ENCODE measurements around the gene SLC26A5.
A peak's percentile ranks its signal among the peaks of the same experiment; 100 is the strongest.
"Not testable (repeated sequence)": the region's sequence is repeated elsewhere in the genome, so short reads cannot be mapped to it uniquely, and the experiment has no call there.

SLC26A5 gene

DNA sequence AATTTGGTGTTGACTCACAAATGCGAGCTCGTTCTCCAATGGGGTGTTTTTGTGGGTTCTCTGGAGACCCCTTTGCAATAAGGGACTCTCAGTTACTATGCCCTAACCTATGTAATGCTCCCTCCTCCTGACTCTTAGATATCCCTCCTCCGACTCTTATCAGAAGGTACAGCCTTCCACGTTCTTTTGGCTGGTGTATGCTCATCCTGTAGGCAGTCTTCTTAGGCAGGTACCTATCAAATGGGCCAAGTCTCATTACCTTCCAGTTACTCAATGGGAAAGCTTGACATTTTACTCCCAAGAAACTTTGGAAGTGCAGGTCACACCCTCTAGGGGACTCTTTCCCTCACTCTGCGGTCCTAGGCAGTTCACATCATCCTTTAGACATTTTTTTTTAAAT, 32.6 kb downstream of the SLC26A5 start:
- no peak overlapping the region for H3K4me3 ChIP-seq (ENCODE audit: insufficient read depth, low read length, poor library complexity, severe bottlenecking)
- no peaks in the 10 kb centered on the region for H3K9me2 ChIP-seq (replicated peaks; ENCODE audit: insufficient read depth, low read length)
- H3K36me3 ChIP-seq (ENCODE audit: low read length) = no peaks in the 10 kb centered on the region
- H4K20me1 ChIP-seq (ENCODE audit: low read depth, low read length) = no peaks in the 10 kb centered on the region
- no peak overlapping the region for H3K27ac ChIP-seq (ENCODE audit: low read depth, low read length)
- no peaks in the 10 kb centered on the region for H3K27me3 ChIP-seq (ENCODE audit: low read length)
- H2AFZ ChIP-seq (ENCODE audit: low read depth, low read length, severe bottlenecking) = no peak overlapping the region
- no peak overlapping the region for H3K9ac ChIP-seq (ENCODE audit: low read length)
- no peak for TF ChIP-seq EZH2phosphoT487 (conservative IDR thresholded peaks at IDR 0.05; ENCODE audit: low read length)
- TF ChIP-seq, protein P1, sequence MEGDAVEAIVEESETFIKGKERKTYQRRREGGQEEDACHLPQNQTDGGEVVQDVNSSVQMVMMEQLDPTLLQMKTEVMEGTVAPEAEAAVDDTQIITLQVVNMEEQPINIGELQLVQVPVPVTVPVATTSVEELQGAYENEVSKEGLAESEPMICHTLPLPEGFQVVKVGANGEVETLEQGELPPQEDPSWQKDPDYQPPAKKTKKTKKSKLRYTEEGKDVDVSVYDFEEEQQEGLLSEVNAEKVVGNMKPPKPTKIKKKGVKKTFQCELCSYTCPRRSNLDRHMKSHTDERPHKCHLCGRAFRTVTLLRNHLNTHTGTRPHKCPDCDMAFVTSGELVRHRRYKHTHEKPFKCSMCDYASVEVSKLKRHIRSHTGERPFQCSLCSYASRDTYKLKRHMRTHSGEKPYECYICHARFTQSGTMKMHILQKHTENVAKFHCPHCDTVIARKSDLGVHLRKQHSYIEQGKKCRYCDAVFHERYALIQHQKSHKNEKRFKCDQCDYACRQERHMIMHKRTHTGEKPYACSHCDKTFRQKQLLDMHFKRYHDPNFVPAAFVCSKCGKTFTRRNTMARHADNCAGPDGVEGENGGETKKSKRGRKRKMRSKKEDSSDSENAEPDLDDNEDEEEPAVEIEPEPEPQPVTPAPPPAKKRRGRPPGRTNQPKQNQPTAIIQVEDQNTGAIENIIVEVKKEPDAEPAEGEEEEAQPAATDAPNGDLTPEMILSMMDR (IDR thresholded peaks at IDR 0.05; ENCODE audit: insufficient read depth, low read length, poor library complexity, severe bottlenecking) = no peak
- no peaks in the 10 kb centered on the region for H3K79me2 ChIP-seq (ENCODE audit: insufficient read depth, low read length)
- H3K9me3 ChIP-seq (ENCODE audit: insufficient read depth, low read length) = no peaks in the 10 kb centered on the region
- H3K4me2 ChIP-seq (ENCODE audit: low read depth, low read length, poor library complexity, severe bottlenecking) = no peak overlapping the region
- no peaks in the 10 kb centered on the region for H3F3A ChIP-seq (ENCODE audit: insufficient read depth)

DNA sequence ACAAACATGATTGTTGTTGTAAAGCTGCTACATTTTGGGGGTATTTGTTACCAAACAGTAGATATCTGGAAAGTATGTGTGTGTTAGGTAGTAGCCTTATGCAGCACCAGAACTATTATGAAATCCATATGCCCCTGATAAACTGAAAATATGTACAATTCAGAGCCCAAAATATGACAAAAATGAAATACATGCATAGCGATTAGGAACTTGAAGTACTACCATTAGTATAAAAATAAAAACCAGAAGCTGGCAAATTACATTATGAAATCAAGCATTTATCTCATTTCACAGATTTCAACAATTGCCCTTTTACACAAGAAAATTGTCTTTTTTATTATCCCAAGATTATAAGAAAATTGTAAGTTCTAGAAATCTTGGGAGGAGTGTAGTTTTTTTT, 33.9 kb downstream of the SLC26A5 start:
- no peak for TF ChIP-seq EZH2phosphoT487 (conservative IDR thresholded peaks at IDR 0.05; ENCODE audit: low read length)
- TF ChIP-seq, protein P1 (IDR thresholded peaks at IDR 0.05; ENCODE audit: insufficient read depth, low read length, poor library complexity, severe bottlenecking) = no peak
- no peaks in the 10 kb centered on the region for H4K20me1 ChIP-seq (ENCODE audit: low read depth, low read length)
- no peaks in the 10 kb centered on the region for H3K27me3 ChIP-seq (ENCODE audit: low read length)
- no peak overlapping the region for H3K27ac ChIP-seq (ENCODE audit: low read depth, low read length)
- no peak overlapping the region for H3K4me3 ChIP-seq (ENCODE audit: insufficient read depth, low read length, poor library complexity, severe bottlenecking)
- H3K4me2 ChIP-seq (ENCODE audit: low read depth, low read length, poor library complexity, severe bottlenecking) = no peak overlapping the region
- H3K79me2 ChIP-seq (ENCODE audit: insufficient read depth, low read length) = no peaks in the 10 kb centered on the region
- no peaks in the 10 kb centered on the region for H3K9me2 ChIP-seq (replicated peaks; ENCODE audit: insufficient read depth, low read length)
- H3F3A ChIP-seq (ENCODE audit: insufficient read depth) = no peaks in the 10 kb centered on the region
- no peak overlapping the region for H3K9ac ChIP-seq (ENCODE audit: low read length)
- no peak overlapping the region for H2AFZ ChIP-seq (ENCODE audit: low read depth, low read length, severe bottlenecking)
- no peaks in the 10 kb centered on the region for H3K36me3 ChIP-seq (ENCODE audit: low read length)
- H3K9me3 ChIP-seq (ENCODE audit: insufficient read depth, low read length) = no peaks in the 10 kb centered on the region

DNA sequence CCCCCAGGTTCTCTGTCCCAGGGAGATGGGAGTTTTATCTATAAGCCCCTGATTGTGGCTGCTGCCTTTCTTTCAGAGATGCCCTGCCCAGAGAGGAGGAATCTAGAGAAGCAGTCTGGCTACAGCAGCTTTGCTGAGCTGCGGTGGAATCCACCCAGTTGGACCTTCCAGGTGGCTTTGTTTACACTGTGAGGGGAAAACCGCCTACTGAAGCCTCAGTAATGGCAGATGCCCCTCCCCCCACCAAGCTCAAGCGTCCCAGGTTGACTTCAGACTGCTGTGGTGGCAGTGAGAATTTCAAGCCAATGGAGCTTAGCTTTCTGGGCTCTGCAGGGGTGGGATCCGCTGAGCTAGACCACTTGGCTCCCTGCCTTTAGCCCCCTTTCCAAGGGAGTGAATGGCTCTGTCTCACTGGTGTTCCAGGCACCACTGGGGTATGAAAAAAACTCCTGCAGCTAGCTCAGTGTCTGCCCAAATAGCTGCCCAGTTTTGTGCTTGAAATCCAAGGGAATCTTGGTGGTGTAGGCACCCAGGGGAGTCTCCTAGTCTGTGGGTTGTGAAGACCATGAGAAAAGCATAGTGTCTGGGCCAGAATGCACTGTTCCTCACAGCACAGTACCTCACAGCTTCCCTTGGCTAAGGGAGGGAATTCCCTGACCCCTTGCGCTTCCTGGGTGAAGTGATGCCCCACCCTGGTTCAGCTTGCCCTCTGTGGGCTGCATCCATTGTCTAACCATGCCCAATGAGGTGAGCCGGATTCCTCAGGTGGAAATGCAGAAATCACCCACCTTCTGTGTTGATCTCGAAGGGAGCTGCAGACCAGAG, 40.0 kb downstream of the SLC26A5 start:
- not testable (repeated sequence) for H3K9me3 ChIP-seq (ENCODE audit: insufficient read depth, low read length)

DNA sequence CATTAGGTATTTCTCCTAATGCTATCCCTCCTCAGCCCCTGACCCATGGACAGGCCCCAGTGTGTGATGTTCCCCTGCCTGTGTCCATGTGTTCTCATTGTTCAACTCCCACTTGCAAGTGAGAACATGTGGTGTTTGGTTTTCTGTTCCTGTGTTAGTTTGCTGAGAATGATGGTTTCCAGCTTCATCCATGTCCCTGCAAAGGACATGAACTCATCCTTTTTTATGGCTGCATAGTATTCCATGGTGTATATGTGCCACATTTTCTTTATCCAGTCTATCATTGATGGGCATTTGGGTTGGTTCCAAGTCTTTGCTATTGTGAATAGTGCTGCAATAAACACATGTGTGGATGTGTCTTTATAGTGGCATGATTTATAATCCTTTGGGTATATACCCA, 46.3 kb downstream of the SLC26A5 start:
- not testable (repeated sequence) for H3F3A ChIP-seq (ENCODE audit: insufficient read depth); H3K4me2 ChIP-seq (ENCODE audit: low read depth, low read length, poor library complexity, severe bottlenecking); H3K36me3 ChIP-seq (ENCODE audit: low read length); H4K20me1 ChIP-seq (ENCODE audit: low read depth, low read length); H3K4me3 ChIP-seq (ENCODE audit: insufficient read depth, low read length, poor library complexity, severe bottlenecking); H3K27me3 ChIP-seq (ENCODE audit: low read length); H3K27ac ChIP-seq (ENCODE audit: low read depth, low read length); H3K79me2 ChIP-seq (ENCODE audit: insufficient read depth, low read length); H2AFZ ChIP-seq (ENCODE audit: low read depth, low read length, severe bottlenecking); H3K9me2 ChIP-seq (replicated peaks; ENCODE audit: insufficient read depth, low read length); H3K9ac ChIP-seq (ENCODE audit: low read length); H3K9me3 ChIP-seq (ENCODE audit: insufficient read depth, low read length)

More for the DNA sequence above, 40.0 kb downstream of the SLC26A5 start:
- H3K27ac ChIP-seq (ENCODE audit: low read depth, low read length); H3K27me3 ChIP-seq (ENCODE audit: low read length); H3K9ac ChIP-seq (ENCODE audit: low read length); H3K36me3 ChIP-seq (ENCODE audit: low read length); H3K4me3 ChIP-seq (ENCODE audit: insufficient read depth, low read length, poor library complexity, severe bottlenecking); H4K20me1 ChIP-seq (ENCODE audit: low read depth, low read length); H3K79me2 ChIP-seq (ENCODE audit: insufficient read depth, low read length); H3K9me2 ChIP-seq (replicated peaks; ENCODE audit: insufficient read depth, low read length); H3K4me2 ChIP-seq (ENCODE audit: low read depth, low read length, poor library complexity, severe bottlenecking); H3F3A ChIP-seq (ENCODE audit: insufficient read depth): not testable (repeated sequence)
- peak overlapping the region; percentile 76 for H2AFZ ChIP-seq (ENCODE audit: low read depth, low read length, severe bottlenecking)
